ENCODE measurements around the gene VAMP4.
"Not testable (repeated sequence)": the region's sequence is repeated elsewhere in the genome, so short reads cannot be mapped to it uniquely, and the experiment has no call there.

VAMP4 gene

GRCh38 chr1:171702598-171702997, 39.3 kb downstream of the VAMP4 start:
- in situ Hi-C loops (cut with MboI; ENCODE audit: low sequenced_read_pairs): no loop called here

GRCh38 chr1:171699531-171699930, 42.3 kb downstream of the VAMP4 start:
- in situ Hi-C loops (cut with MboI; ENCODE audit: low sequenced_read_pairs): no loop called here

GRCh38 chr1:171695772-171696171, 46.1 kb downstream of the VAMP4 start:
- in situ Hi-C loops (cut with MboI; ENCODE audit: low sequenced_read_pairs): not testable (repeated sequence)

- in situ Hi-C loops (cut with MboI; ENCODE audit: low sequenced_read_pairs): not testable (repeated sequence)
Measured at GRCh38 chr1:171693541-171693940, 48.3 kb downstream of the VAMP4 start.

- in situ Hi-C loops (cut with MboI; ENCODE audit: low sequenced_read_pairs): no loop called here
Measured at GRCh38 chr1:171683870-171684269, 58.0 kb downstream of the VAMP4 start.

GRCh38 chr1:171680339-171680738, 61.5 kb downstream of the VAMP4 start:
- in situ Hi-C loops (cut with MboI; ENCODE audit: low sequenced_read_pairs): no loop called here

GRCh38 chr1:171676823-171677222, 65.0 kb downstream of the VAMP4 start:
- in situ Hi-C loops (cut with MboI; ENCODE audit: low sequenced_read_pairs): no loop called here

- in situ Hi-C loops (cut with MboI; ENCODE audit: low sequenced_read_pairs): no loop called here
Measured at GRCh38 chr1:171674431-171675405, 67.1 kb downstream of the VAMP4 start.

GRCh38 chr1:171670739-171671138, 71.1 kb downstream of the VAMP4 start:
- in situ Hi-C loops (cut with MboI; ENCODE audit: low sequenced_read_pairs): no loop called here

GRCh38 chr1:171668372-171668771, 73.5 kb downstream of the VAMP4 start:
- in situ Hi-C loops (cut with MboI; ENCODE audit: low sequenced_read_pairs): no loop called here

- in situ Hi-C loops (cut with MboI; ENCODE audit: low sequenced_read_pairs): no loop called here
Measured at GRCh38 chr1:171666114-171666769, 75.6 kb downstream of the VAMP4 start.

- in situ Hi-C loops (cut with MboI; ENCODE audit: low sequenced_read_pairs): no loop called here
Measured at GRCh38 chr1:171664976-171665375, 76.9 kb downstream of the VAMP4 start.

GRCh38 chr1:171663854-171664575, 77.8 kb downstream of the VAMP4 start:
- in situ Hi-C loops (cut with MboI; ENCODE audit: low sequenced_read_pairs): no loop called here

GRCh38 chr1:171663036-171663853, 78.6 kb downstream of the VAMP4 start:
- in situ Hi-C loops (cut with MboI; ENCODE audit: low sequenced_read_pairs): no loop called here

GRCh38 chr1:171661076-171661650, 80.7 kb downstream of the VAMP4 start:
- in situ Hi-C loops (cut with MboI; ENCODE audit: low sequenced_read_pairs): no loop called here

GRCh38 chr1:171656206-171656605, 85.7 kb downstream of the VAMP4 start:
- in situ Hi-C loops (cut with MboI; ENCODE audit: low sequenced_read_pairs): not testable (repeated sequence)

GRCh38 chr1:171655746-171656116, 86.1 kb downstream of the VAMP4 start:
- in situ Hi-C loops (cut with MboI; ENCODE audit: low sequenced_read_pairs): no loop called here

- in situ Hi-C loops (cut with MboI; ENCODE audit: low sequenced_read_pairs): no loop called here
Measured at GRCh38 chr1:171654942-171655745, 86.7 kb downstream of the VAMP4 start.

GRCh38 chr1:171654201-171654941, 87.5 kb downstream of the VAMP4 start:
- in situ Hi-C loops (cut with MboI; ENCODE audit: low sequenced_read_pairs): no loop called here
